K562 (cell line): ENCODE data around the gene CCDC97. TPM values are rescaled to one million over a fixed set of nuclear protein-coding genes. Genes with fewer than 3 reads are reported as not detected.

Experiments used
- ATF7 ChIP-seq: fragments of 450-650 bp; IDR thresholded peaks from 2 replicates; pipeline ENCODE4 v1.7.1; 2014; ENCODE audit warnings: mild to moderate bottlenecking, moderate library complexity
- CEBPB ChIP-seq: fragments of 450-650 bp; IDR thresholded peaks from 2 replicates; pipeline ENCODE4 v1.6.1; 2016; ENCODE audit warnings: missing genetic modification characterization, missing compliant biosample characterization
- CREBBP ChIP-seq: IDR thresholded peaks from one replicate; pipeline ENCODE4 v1.6.1; 2012; ENCODE audit warnings: low read depth, mild to moderate bottlenecking, control low read depth, inconsistent platforms, low read length
- HDGF ChIP-seq: fragments of 450-650 bp; IDR thresholded peaks from 2 replicates; pipeline ENCODE4 v1.6.1; 2016
- HMG20B ChIP-seq: fragments of 250-450 bp; sonication (Bioruptor Pico); IDR thresholded peaks from 2 replicates; pipeline ENCODE4 v1.5.0; 2021; ENCODE audit warnings: mild to moderate bottlenecking
- MAFF ChIP-seq: IDR thresholded peaks from 2 replicates; pipeline ENCODE4 v1.6.1; 2012; ENCODE audit warnings: low read length, improper control_type of control experiment
- MXI1 ChIP-seq: IDR thresholded peaks from 2 replicates; pipeline ENCODE4 v1.6.1; 2011; ENCODE audit warnings: low read depth, mild to moderate bottlenecking, improper control_type of control experiment, low read length
- NONO ChIP-seq, 2 experiments: fragments of 200-400 bp in 1 of 2; fragments of 450-650 bp in 1 of 2; formaldehyde crosslinking in 1 of 2; IDR thresholded peaks; 2 replicates each; pipeline ENCODE4 v1.6.1; 2017; ENCODE audit warnings: low read depth in 2 of 2, mild to moderate bottlenecking in 2 of 2, moderate library complexity in 2 of 2, low read length in 1 of 2
- PRMT5 ChIP-seq: sonication (generic); formaldehyde crosslinking; IDR thresholded peaks from 2 replicates; pipeline ENCODE4 v1.5.0; 2020; ENCODE audit warnings: missing genetic modification reagents
- PRPF4 ChIP-seq: fragments of 200-400 bp; formaldehyde crosslinking; IDR thresholded peaks from one replicate; pipeline ENCODE4 v1.6.1; 2017; ENCODE audit warnings: low read length, low read depth, mild to moderate bottlenecking; ENCODE audit not compliant: insufficient read depth, poor library complexity, severe bottlenecking
- PURB ChIP-seq: sonication (generic); formaldehyde crosslinking; IDR thresholded peaks from 2 replicates; pipeline ENCODE4 v1.9.0; 2021; ENCODE audit warnings: low read depth, mild to moderate bottlenecking, missing genetic modification reagents
- RCOR1 ChIP-seq, 2 experiments: IDR thresholded peaks; 2 replicates each; pipeline ENCODE4 v1.6.1; 2012; ENCODE audit warnings: low read depth in 2 of 2, low read length in 2 of 2, borderline replicate concordance in 1 of 2, improper control_type of control experiment in 1 of 2
- ZC3H4 ChIP-seq: sonication (generic); formaldehyde crosslinking; IDR thresholded peaks from 2 replicates; pipeline ENCODE4 v1.9.0; 2021; ENCODE audit warnings: missing genetic modification reagents, borderline replicate concordance
- ZEB2 ChIP-seq: fragments of 450-650 bp; IDR thresholded peaks from 2 replicates; pipeline ENCODE4 v1.6.1; 2016
- ZNF717 ChIP-seq: fragments of 250-450 bp; sonication (Bioruptor Pico); IDR thresholded peaks from 2 replicates; pipeline ENCODE4 v1.5.0; 2021
- polyA plus RNA-seq, 8 experiments: library from polyadenylated mRNA; depleted of rRNA in 4 of 8; stranded (reverse) in 5 of 8; unstranded in 3 of 8; fragments of >200 nt; fragmentation: Nextera tagmentation in 2 of 8; fragmentation: Illumina TruSeq in 1 of 8; extraction: Ambion mirVana in 2 of 8; extraction: Trizol in 1 of 8; gene quantifications; 2 replicates each; pipeline versions ENCODE4 v1.2.1 to v1.2.3, GENCODE V29; 2011 to 2014; ENCODE audit warnings: inconsistent platforms in 1 of 8, missing spikeins in 1 of 8
- total RNA-seq, 7 experiments: library from RNA; depleted of rRNA in 6 of 7; stranded (reverse); fragments of >200 nt in 6 of 7; fragmentation: Illumina TruSeq in 2 of 7; extraction: Trizol in 2 of 7; gene quantifications; 2 replicates each; pipeline versions ENCODE4 v1.2.1 to v1.2.3, GENCODE V29; 2011 to 2021; ENCODE audit warnings: low replicate concordance in 1 of 7
- TF ChIP-seq, protein P1 (sequence below): sonication (generic); formaldehyde crosslinking; IDR thresholded peaks from 2 replicates; pipeline ENCODE4 v1.8.0; 2022; ENCODE audit warnings: mild to moderate bottlenecking, missing genetic modification reagents
- TF ChIP-seq, protein P2 (sequence below): fragments of 250-450 bp; sonication (Bioruptor Pico); IDR thresholded peaks from 2 replicates; pipeline ENCODE4 v1.5.0; 2021
- TF ChIP-seq, protein P3 (sequence below): fragments of 450-650 bp; formaldehyde crosslinking; IDR thresholded peaks from 2 replicates; pipeline ENCODE4 v1.4.0; 2020; ENCODE audit warnings: mild to moderate bottlenecking

CCDC97 gene
- total and polyA plus RNA-seq, 9 of the 15 experiments (the other 6 are each of a cell fraction or from before 2014, with no cell fraction given), result 0.60 to 16.5 (median 7.0) TPM

DNA sequence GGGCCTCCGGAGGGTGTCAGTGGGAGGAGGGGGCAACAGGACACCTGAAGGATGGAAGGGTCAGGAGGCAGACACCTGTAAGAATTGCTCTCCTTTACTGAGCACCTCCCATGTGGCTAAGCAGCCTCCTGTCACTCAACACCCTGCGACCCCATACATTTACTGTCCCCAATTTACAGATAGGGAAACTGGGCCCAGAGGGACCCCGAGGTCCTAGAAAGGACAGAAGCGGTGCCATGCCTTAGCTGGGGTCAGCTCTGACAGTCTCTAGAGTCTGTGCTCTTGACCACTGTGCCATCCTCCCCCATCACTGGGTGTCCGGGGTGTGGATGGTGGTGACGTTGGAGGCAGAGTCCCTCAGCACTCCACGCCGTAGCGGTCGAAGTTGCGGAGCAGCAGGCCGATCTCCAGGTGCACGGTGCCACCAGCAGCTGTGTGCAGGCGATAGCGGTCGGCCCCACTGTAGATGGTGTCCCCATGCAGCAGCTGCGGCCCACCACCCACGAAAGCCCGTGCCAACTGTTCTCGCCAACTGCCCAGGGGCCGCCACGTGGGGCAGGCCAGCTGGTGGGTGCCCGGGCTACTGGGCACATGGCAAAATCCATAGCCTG is 44.5 kb downstream of the CCDC97 start (continued):
- TF ChIP-seq ZNF717 (no peak), CEBPB (tag) (no peak), MXI1 (no peak), ZC3H4 (CRISPR knock-in tag) (0 out of 2 replicates have a peak, but pooled peaks have one; percentile 36), NONO (IDR thresholded peaks at IDR 0.05; ENCODE audit: low read depth in 2 of 2, low read length in 1 of 2) (no peak), CREBBP (no peak), RCOR1 (IDR thresholded peaks at IDR 0.05; ENCODE audit: borderline replicate concordance in 1 of 2, low read depth in 2 of 2, low read length in 2 of 2) (no peak), HDGF (0 out of 2 replicates have a peak, but pooled peaks have one; percentile 5), ZEB2 (no peak), HMG20B (CRISPR knock-in tag) (no peak), PRMT5 (CRISPR knock-in tag) (no peak), MAFF (no peak), PURB (CRISPR knock-in tag) (no peak), PRPF4 (no peak), ATF7 (no peak)
- TF ChIP-seq, protein P1, sequence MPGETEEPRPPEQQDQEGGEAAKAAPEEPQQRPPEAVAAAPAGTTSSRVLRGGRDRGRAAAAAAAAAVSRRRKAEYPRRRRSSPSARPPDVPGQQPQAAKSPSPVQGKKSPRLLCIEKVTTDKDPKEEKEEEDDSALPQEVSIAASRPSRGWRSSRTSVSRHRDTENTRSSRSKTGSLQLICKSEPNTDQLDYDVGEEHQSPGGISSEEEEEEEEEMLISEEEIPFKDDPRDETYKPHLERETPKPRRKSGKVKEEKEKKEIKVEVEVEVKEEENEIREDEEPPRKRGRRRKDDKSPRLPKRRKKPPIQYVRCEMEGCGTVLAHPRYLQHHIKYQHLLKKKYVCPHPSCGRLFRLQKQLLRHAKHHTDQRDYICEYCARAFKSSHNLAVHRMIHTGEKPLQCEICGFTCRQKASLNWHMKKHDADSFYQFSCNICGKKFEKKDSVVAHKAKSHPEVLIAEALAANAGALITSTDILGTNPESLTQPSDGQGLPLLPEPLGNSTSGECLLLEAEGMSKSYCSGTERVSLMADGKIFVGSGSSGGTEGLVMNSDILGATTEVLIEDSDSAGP (CRISPR knock-in tag), result 0 out of 2 replicates have a peak, but pooled peaks have one; percentile 26
- TF ChIP-seq, protein P2, sequence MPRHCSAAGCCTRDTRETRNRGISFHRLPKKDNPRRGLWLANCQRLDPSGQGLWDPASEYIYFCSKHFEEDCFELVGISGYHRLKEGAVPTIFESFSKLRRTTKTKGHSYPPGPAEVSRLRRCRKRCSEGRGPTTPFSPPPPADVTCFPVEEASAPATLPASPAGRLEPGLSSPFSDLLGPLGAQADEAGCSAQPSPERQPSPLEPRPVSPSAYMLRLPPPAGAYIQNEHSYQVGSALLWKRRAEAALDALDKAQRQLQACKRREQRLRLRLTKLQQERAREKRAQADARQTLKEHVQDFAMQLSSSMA, result 0 out of 2 replicates have a peak, but pooled peaks have one; percentile 24
- TF ChIP-seq, protein P3, sequence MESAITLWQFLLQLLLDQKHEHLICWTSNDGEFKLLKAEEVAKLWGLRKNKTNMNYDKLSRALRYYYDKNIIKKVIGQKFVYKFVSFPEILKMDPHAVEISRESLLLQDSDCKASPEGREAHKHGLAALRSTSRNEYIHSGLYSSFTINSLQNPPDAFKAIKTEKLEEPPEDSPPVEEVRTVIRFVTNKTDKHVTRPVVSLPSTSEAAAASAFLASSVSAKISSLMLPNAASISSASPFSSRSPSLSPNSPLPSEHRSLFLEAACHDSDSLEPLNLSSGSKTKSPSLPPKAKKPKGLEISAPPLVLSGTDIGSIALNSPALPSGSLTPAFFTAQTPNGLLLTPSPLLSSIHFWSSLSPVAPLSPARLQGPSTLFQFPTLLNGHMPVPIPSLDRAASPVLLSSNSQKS, result no peak
- TF ChIP-seq, all 486 proteins: peak for 8
